ENCODE measurements around the gene SLC39A1. TPM values are rescaled to one million over a fixed set of nuclear protein-coding genes. Genes with fewer than 3 reads are reported as not detected.

The SLC39A1 gene
- total RNA-seq, 1 donor from 2014 or later: 93.2 TPM

- no peak for TF ChIP-seq CTCF (IDR thresholded peaks at IDR 0.05)
- Mint-ChIP-seq H3K36me3 (ENCODE audit: unreplicated experiment) (peaks cover 30% of the 10 kb centered on the region), H3K27ac (ENCODE audit: unreplicated experiment) (no peak overlapping the region), H3K4me1 (ENCODE audit: unreplicated experiment) (peaks cover 18% of the 10 kb centered on the region), H3K27me3 (ENCODE audit: unreplicated experiment) (no peaks in the 10 kb centered on the region), H3K9me3 (ENCODE audit: unreplicated experiment) (peaks cover 3% of the 10 kb centered on the region), H3K4me3 (ENCODE audit: unreplicated experiment) (no peak overlapping the region)
- DNase-seq (ENCODE audit: extremely low spot score, unreplicated experiment): no peak
Observed at GRCh38 chr1:153995640-153996039, 32.3 kb upstream of the SLC39A1 start.

- TF ChIP-seq CTCF (IDR thresholded peaks at IDR 0.05): no peak
- Mint-ChIP-seq H3K9me3 (ENCODE audit: unreplicated experiment) (peaks cover 3% of the 10 kb centered on the region), H3K27ac (ENCODE audit: unreplicated experiment) (no peak overlapping the region), H3K4me1 (ENCODE audit: unreplicated experiment) (peaks cover 21% of the 10 kb centered on the region), H3K4me3 (ENCODE audit: unreplicated experiment) (no peak overlapping the region), H3K36me3 (ENCODE audit: unreplicated experiment) (peaks cover 30% of the 10 kb centered on the region), H3K27me3 (ENCODE audit: unreplicated experiment) (no peaks in the 10 kb centered on the region)
- DNase-seq (ENCODE audit: extremely low spot score, unreplicated experiment): no peak
Observed at GRCh38 chr1:153995202-153995601, 31.9 kb upstream of the SLC39A1 start.

DNA sequence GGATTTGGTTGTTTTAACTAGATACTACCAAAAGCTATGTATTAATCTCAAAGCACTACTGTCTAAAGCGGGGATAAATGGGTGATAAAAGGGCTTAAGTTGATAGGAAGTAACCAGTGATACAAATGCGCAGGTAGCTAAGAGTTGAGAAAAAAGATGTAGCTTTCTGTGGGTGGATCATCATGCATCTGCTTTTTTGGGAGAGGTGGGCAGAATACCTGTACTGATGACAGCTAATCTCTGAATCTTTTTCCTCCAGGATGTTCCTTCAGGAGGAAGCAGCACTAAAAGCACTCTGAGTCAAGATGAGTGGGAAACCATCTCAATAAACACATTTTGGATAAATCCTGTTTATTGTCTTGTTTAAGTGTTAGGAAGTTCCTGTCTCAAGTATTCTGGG lies 28.5 kb upstream of the SLC39A1 start:
- Mint-ChIP-seq H3K36me3 (ENCODE audit: unreplicated experiment) (peaks cover 30% of the 10 kb centered on the region), H3K27ac (ENCODE audit: unreplicated experiment) (peak overlapping the region; percentile 98), H3K4me3 (ENCODE audit: unreplicated experiment) (peak overlapping the region; percentile 93), H3K4me1 (ENCODE audit: unreplicated experiment) (peaks cover 24% of the 10 kb centered on the region), H3K27me3 (ENCODE audit: unreplicated experiment) (no peaks in the 10 kb centered on the region), H3K9me3 (ENCODE audit: unreplicated experiment) (peaks cover 3% of the 10 kb centered on the region)
- TF ChIP-seq CTCF (IDR thresholded peaks at IDR 0.05): no peak
- no peak for DNase-seq (ENCODE audit: extremely low spot score, unreplicated experiment)

DNA sequence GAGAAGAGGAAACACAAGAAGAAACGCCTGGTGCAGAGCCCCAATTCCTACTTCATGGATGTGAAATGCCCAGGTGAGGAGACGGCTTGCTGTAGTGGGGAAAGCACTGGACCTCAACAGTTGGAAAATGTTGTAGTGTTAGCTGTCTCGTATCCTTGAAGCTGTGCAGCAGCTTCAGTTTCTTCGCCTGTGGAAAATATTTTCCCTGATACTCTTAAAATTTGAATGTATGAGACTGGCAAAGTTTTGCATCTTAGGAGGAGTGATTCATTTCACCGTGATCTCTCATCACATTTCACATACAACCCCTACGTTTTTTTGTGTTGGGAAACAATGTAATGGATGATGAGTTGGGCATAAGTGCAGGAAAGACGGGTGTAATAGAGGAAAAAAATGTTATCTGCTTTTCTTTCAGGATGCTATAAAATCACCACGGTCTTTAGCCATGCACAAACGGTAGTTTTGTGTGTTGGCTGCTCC lies 27.9 kb upstream of the SLC39A1 start:
- H3K9me3 Mint-ChIP-seq (ENCODE audit: unreplicated experiment): peaks cover 3% of the 10 kb centered on the region
- H3K4me1 Mint-ChIP-seq (ENCODE audit: unreplicated experiment): peaks cover 29% of the 10 kb centered on the region
- no peak for TF ChIP-seq CTCF (IDR thresholded peaks at IDR 0.05)
- DNase-seq (ENCODE audit: extremely low spot score, unreplicated experiment): no peak
- H3K4me3 Mint-ChIP-seq (ENCODE audit: unreplicated experiment): peak overlapping the region; percentile 93
- peaks cover 30% of the 10 kb centered on the region for H3K36me3 Mint-ChIP-seq (ENCODE audit: unreplicated experiment)
- H3K27ac Mint-ChIP-seq (ENCODE audit: unreplicated experiment): peak overlapping the region; percentile 98
- no peaks in the 10 kb centered on the region for H3K27me3 Mint-ChIP-seq (ENCODE audit: unreplicated experiment)

- H3K9me3 Mint-ChIP-seq (ENCODE audit: unreplicated experiment): peaks cover under 1% of the 10 kb centered on the region
- no peaks in the 10 kb centered on the region for H3K27me3 Mint-ChIP-seq (ENCODE audit: unreplicated experiment)
- peaks cover 29% of the 10 kb centered on the region for H3K4me1 Mint-ChIP-seq (ENCODE audit: unreplicated experiment)
- H3K27ac Mint-ChIP-seq (ENCODE audit: unreplicated experiment): peak within 1 kb of the TSS; percentile 98
- peak within 1 kb of the TSS; percentile 93 for H3K4me3 Mint-ChIP-seq (ENCODE audit: unreplicated experiment)
- TF ChIP-seq CTCF (IDR thresholded peaks at IDR 0.05): no peak
- H3K36me3 Mint-ChIP-seq (ENCODE audit: unreplicated experiment): peaks cover 28% of the 10 kb centered on the region
- DNase-seq (ENCODE audit: extremely low spot score, unreplicated experiment): peak; percentile 94
Observed at GRCh38 chr1:153990468-153991150, 27.3 kb upstream of the SLC39A1 start, which contains the start of gene RPS27. Gene RPS27 (plus strand): TSS chr1:153990762. CDS start chr1:153990797, 35 bp downstream.
